Measurements from ENCODE around the gene WNT8B. TPM values are rescaled to one million over a fixed set of nuclear protein-coding genes. Genes with fewer than 3 reads are reported as not detected.

Gene WNT8B
- total and polyA plus RNA-seq, 12 donors: 0.03 to 0.97 (median 0.53) TPM; not detected in 5

DNA sequence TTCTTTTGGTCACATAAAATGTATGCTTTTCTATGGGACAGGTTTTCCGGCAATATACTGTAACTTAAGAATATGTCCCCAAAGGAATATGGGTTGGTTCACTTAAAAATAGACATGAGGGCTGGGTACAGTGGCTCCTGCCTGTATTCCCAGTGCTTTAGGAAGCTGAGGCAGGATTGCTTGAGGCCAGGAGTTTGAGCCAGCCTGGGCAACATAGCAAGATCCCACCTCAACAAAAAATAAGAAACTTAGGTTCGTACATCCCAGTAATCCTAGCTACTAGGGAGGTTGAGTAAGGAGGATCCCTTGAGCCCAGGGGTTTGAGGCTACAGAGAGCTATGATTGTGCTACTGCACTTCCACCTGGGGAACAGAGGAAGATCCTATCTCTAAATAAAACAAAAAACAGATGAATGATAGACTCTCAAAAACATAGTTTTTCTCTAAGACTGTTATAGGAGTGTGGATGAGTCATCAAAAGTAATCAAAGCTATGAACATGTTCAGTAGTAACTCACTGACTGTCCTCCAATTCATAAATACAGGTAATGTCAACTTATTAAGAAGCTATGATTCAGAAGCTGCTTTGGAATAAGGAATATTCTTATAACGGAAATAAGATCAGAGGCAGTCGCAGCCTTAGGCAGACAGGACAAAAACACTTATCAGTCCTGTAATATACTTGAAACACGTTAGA, 59.4 kb downstream of the WNT8B start:
- 60 to 71% (median 66%) methylated on average over 5 of the region's 5 CpGs for WGBS, 4 donors
- intact Hi-C loops (cut with DNase I): loop anchor here in 1 of 2 donors (10.0 kb wide), 1 partner anchor 187 kb away; the partner anchor contains the start of gene PKD2L1
- Histone ChIP-seq H3K9me3 (replicated peaks in 1 of 3) (no peaks in the 10 kb centered on the region), H3K4me3 (no peak overlapping the region), H3K36me3 (replicated peaks in 1 of 2) (peaks cover 0 to 41% of the 10 kb centered on the region in 2 donors), H3K27ac (peak overlapping the region in 1 of 5 donors; percentile 28), H3K27me3 (no peaks in the 10 kb centered on the region), H3K4me1 (replicated peaks in 1 of 2) (peaks cover 0 to 17% of the 10 kb centered on the region in 2 donors)
- no peak for DNase-seq
- TF ChIP-seq POLR2A (IDR thresholded peaks at IDR 0.05): no peak
- TF ChIP-seq, protein P1, sequence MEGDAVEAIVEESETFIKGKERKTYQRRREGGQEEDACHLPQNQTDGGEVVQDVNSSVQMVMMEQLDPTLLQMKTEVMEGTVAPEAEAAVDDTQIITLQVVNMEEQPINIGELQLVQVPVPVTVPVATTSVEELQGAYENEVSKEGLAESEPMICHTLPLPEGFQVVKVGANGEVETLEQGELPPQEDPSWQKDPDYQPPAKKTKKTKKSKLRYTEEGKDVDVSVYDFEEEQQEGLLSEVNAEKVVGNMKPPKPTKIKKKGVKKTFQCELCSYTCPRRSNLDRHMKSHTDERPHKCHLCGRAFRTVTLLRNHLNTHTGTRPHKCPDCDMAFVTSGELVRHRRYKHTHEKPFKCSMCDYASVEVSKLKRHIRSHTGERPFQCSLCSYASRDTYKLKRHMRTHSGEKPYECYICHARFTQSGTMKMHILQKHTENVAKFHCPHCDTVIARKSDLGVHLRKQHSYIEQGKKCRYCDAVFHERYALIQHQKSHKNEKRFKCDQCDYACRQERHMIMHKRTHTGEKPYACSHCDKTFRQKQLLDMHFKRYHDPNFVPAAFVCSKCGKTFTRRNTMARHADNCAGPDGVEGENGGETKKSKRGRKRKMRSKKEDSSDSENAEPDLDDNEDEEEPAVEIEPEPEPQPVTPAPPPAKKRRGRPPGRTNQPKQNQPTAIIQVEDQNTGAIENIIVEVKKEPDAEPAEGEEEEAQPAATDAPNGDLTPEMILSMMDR (IDR thresholded peaks at IDR 0.05): no peak

DNA sequence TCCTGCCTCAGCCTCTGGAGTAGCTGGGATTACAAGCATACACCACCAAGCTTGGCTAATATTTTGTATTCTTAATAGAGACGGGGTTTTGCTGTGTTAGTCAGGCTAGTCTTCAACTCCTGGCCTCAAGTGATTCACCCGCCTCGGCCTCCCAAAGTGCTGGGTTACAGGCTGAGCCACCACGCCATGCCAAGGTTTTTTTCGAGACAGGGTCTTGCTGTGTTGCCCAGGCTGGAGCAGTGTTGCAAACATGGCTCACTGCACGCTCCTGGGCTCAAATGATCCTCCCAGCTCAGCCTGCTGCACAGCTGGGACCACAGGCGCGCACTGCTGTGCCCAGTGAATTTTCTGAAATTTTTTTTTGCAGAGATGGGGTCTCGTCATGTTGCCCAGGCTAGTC, 60.1 kb downstream of the WNT8B start:
- intact Hi-C loops (cut with DNase I): loop anchor here in 1 of 2 donors (10.0 kb wide), 1 partner anchor 188 kb away; the partner anchor contains the start of gene PKD2L1
- H3K36me3 ChIP-seq (replicated peaks in 1 of 2): peaks cover 0 to 42% of the 10 kb centered on the region in 2 donors

DNA sequence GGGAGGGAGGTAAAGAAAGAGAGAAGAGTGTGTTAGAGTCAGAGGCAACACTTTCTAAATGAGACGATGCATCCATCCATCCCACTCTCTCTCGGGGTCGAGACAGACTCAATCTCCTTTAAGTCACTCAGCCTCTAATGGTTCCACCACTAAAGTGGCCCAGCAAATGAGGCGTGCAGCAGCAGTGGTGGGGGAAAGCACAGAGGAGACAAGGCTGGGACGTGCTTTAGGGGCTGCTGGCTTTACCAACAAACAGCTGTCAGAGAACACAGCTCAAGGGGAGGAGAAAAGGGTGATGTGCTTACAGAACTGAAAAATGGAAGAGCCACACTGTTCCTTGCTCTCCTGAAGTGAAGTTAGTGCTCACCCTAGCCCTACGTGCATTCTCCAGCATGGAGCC, 61.4 kb downstream of the WNT8B start:
- Histone ChIP-seq H3K4me1 (replicated peaks in 1 of 2) (peaks cover 18 to 32% of the 10 kb centered on the region in 2 donors), H3K9me3 (replicated peaks in 1 of 3) (no peaks in the 10 kb centered on the region), H3K36me3 (replicated peaks in 1 of 2) (peaks cover 0 to 42% of the 10 kb centered on the region in 2 donors), H3K27me3 (no peaks in the 10 kb centered on the region), H3K4me3 (no peak overlapping the region), H3K27ac (no peak overlapping the region)
- no peak for DNase-seq
- WGBS, 4 donors: 88 to 93% (median 92%) methylated on average over 6 of the region's 6 CpGs
- intact Hi-C loops (cut with DNase I): loop anchor here in 1 of 2 donors (10.0 kb wide), 1 partner anchor 189 kb away; the partner anchor contains the start of gene PKD2L1
- TF ChIP-seq, protein P1 (IDR thresholded peaks at IDR 0.05): no peak
- no peak for TF ChIP-seq POLR2A (IDR thresholded peaks at IDR 0.05)

More for the DNA sequence above, 60.1 kb downstream of the WNT8B start:
- Histone ChIP-seq H3K4me3 (no peak overlapping the region), H3K4me1 (replicated peaks in 1 of 2) (peaks cover 5 to 22% of the 10 kb centered on the region in 2 donors), H3K27me3 (no peaks in the 10 kb centered on the region), H3K27ac (peak overlapping the region in 1 of 5 donors; percentile 28), H3K9me3 (replicated peaks in 1 of 3) (no peaks in the 10 kb centered on the region)
- WGBS, 4 donors: 70 to 93% (median 75%) methylated on average over 5 to 9 of the region's 9 CpGs
- no peak for TF ChIP-seq POLR2A (IDR thresholded peaks at IDR 0.05)
- TF ChIP-seq, protein P1 (IDR thresholded peaks at IDR 0.05): no peak
- peak in 5 of 7 donors; percentile 42 to 57 (median 47) for DNase-seq

DNA sequence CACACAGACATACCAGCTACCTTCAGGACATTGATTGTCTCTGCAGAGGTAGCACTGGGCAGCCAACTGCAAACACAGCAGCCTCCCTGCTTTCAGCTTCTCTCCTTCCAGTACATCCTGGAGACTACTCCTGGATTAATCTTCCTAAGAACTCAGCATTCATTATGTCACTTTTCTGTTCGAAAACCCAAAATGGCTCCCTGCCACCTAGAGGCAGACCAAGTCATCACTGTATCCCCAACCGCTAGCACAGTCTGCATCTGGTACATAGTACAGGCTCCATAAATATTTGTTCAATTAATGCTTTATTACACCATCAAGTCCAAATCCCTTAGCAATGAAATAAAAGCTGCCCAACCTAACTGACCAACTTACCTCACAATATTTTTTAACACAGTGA, 61.8 kb downstream of the WNT8B start:
- peaks cover 0 to 42% of the 10 kb centered on the region in 2 donors for H3K36me3 ChIP-seq (replicated peaks in 1 of 2)
- peaks cover 18 to 29% of the 10 kb centered on the region in 2 donors for H3K4me1 ChIP-seq (replicated peaks in 1 of 2)
- no peak overlapping the region for H3K27ac ChIP-seq
- no peak for DNase-seq
- no peaks in the 10 kb centered on the region for H3K27me3 ChIP-seq
- intact Hi-C loops (cut with DNase I): loop anchor here in 1 of 2 donors (10.0 kb wide), 1 partner anchor 190 kb away; the partner anchor contains the start of gene PKD2L1
- H3K4me3 ChIP-seq: no peak overlapping the region
- 79 to 88% (median 86%) methylated on average over 2 of the region's 2 CpGs for WGBS, 4 donors
- TF ChIP-seq POLR2A (IDR thresholded peaks at IDR 0.05): no peak
- TF ChIP-seq, protein P1 (IDR thresholded peaks at IDR 0.05): no peak
- H3K9me3 ChIP-seq (replicated peaks in 1 of 3): no peaks in the 10 kb centered on the region
